SK-N-SH (cell line): ENCODE data around the gene TMEM198.

ENCODE experiments used
- CTCF ChIP-seq: fragments of 200-600 bp; sonication (generic); IDR thresholded peaks from 2 replicates; pipeline ENCODE4 v1.6.1; 2017; ENCODE audit warnings: antibody characterized with exemption, mild to moderate bottlenecking, moderate library complexity
- EP300 ChIP-seq, 2 experiments: IDR thresholded peaks; 2 replicates each; pipeline versions ENCODE4 v1.4.0 to v1.6.1; 2012; ENCODE audit warnings: borderline replicate concordance in 1 of 2, low read depth in 1 of 2, low read length in 1 of 2
- FOXJ3 ChIP-seq: sonication (generic); formaldehyde crosslinking; IDR thresholded peaks from 2 replicates; pipeline ENCODE4 v1.5.1; 2020; ENCODE audit warnings: mild to moderate bottlenecking, missing genetic modification reagents
- FOXM1 ChIP-seq: IDR thresholded peaks from 2 replicates; pipeline ENCODE4 v1.4.0; 2012; ENCODE audit warnings: low read depth, mild to moderate bottlenecking
- GATA2 ChIP-seq: sonication (generic); formaldehyde crosslinking; IDR thresholded peaks from 2 replicates; pipeline ENCODE4 v1.5.0; 2020; ENCODE audit warnings: mild to moderate bottlenecking, missing genetic modification reagents
- POLR2AphosphoS5 ChIP-seq: IDR thresholded peaks from 2 replicates; pipeline ENCODE4 v1.6.1; 2012; ENCODE audit warnings: low read depth, low read length
- RCOR1 ChIP-seq: fragments of 150-350 bp; IDR thresholded peaks from 2 replicates; pipeline ENCODE4 v1.6.1; 2017; ENCODE audit warnings: antibody characterized with exemption, low read length
- REST ChIP-seq: IDR thresholded peaks from 2 replicates; pipeline ENCODE4 v1.6.1; 2012; ENCODE audit warnings: mild to moderate bottlenecking, low read depth, low read length, moderate library complexity
- RXRA ChIP-seq: IDR thresholded peaks from 2 replicates; pipeline ENCODE4 v1.4.0; 2012; ENCODE audit warnings: low read depth, mild to moderate bottlenecking, borderline replicate concordance
- SMC3 ChIP-seq: IDR thresholded peaks from 2 replicates; pipeline ENCODE4 v1.6.1; 2012; ENCODE audit warnings: low read depth, low read length, improper control_type of control experiment
- TAF1 ChIP-seq: IDR thresholded peaks from 2 replicates; pipeline ENCODE4 v1.6.1; 2012; ENCODE audit warnings: low read depth, mild to moderate bottlenecking, low read length, moderate library complexity, borderline replicate concordance
- USF1 ChIP-seq: IDR thresholded peaks from 2 replicates; pipeline ENCODE4 v1.4.0; 2012; ENCODE audit warnings: low read depth, borderline replicate concordance
- USF2 ChIP-seq: fragments of 150-350 bp; IDR thresholded peaks from 2 replicates; pipeline ENCODE4 v1.6.1; 2017; ENCODE audit warnings: antibody characterized with exemption, low read length, low read depth, borderline replicate concordance

GRCh38 chr2:219526320-219527075 lies 17.3 kb upstream of the TMEM198 start:
- TF ChIP-seq FOXM1 (no peak), POLR2AphosphoS5 (no peak), RXRA (no peak), CTCF (no peak), SMC3 (no peak), USF1 (no peak), FOXJ3 (CRISPR knock-in tag) (no peak), EP300 (IDR thresholded peaks at IDR 0.05; ENCODE audit: borderline replicate concordance in 1 of 2, low read depth in 1 of 2, low read length in 1 of 2) (no peak; a peak in 1 of 4 replicates), GATA2 (peak; percentile 60), REST (no peak), RCOR1 (no peak), USF2 (no peak), TAF1 (no peak)
